ENCODE data around the gene PRTFDC1. TPM values are rescaled to one million over a fixed set of nuclear protein-coding genes. Genes with fewer than 3 reads are reported as not detected.
"Not testable (repeated sequence)": the region's sequence is repeated elsewhere in the genome, so short reads cannot be mapped to it uniquely, and the experiment has no call there.

Gene PRTFDC1
- total RNA-seq, 2 experiments from 2014 or later, result 0.27 to 0.46 TPM

- H3K27me3 Mint-ChIP-seq; H3K27ac Mint-ChIP-seq; H3K36me3 Mint-ChIP-seq (ENCODE audit: low read depth); POLR2A ChIA-PET; H3K4me3 Mint-ChIP-seq; DNase-seq: not testable (repeated sequence)
- Mint-ChIP-seq H3K9me3 (peaks cover 19% of the 10 kb centered on the region), H3K4me1 (peaks cover 15% of the 10 kb centered on the region)
- CTCF ChIA-PET, result interaction anchor here (1.4 kb wide), 1 partner anchor 31 kb away, joined by 3 read pairs; no protein-coding TSS in a partner anchor
Observed at GRCh38 chr10:24920192-24920591, 32.2 kb downstream of the PRTFDC1 start.

DNA sequence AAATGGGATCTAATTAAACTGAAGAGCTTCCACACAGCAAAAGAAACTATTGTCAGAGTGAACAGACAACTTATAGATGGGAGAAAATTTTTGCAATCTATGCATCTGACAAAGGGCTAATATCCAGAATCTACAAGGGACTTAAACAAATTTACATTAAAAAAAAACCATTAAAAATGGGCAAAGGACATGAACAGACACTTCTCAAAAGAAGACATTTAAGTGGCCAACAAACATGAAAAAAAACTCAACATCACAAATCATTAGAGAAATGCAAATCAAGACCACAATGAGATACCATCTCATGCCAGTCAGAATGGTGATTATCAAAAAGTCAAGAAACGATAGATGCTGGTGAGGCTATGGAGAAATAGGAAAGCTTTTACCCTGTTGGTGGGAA is 32.8 kb downstream of the PRTFDC1 start:
- CTCF ChIA-PET; POLR2A ChIA-PET; H3K27me3 Mint-ChIP-seq; DNase-seq; H3K27ac Mint-ChIP-seq; H3K36me3 Mint-ChIP-seq (ENCODE audit: low read depth); H3K4me3 Mint-ChIP-seq: not testable (repeated sequence)
- peaks cover 15% of the 10 kb centered on the region for H3K4me1 Mint-ChIP-seq
- peaks cover 13% of the 10 kb centered on the region for H3K9me3 Mint-ChIP-seq

DNA sequence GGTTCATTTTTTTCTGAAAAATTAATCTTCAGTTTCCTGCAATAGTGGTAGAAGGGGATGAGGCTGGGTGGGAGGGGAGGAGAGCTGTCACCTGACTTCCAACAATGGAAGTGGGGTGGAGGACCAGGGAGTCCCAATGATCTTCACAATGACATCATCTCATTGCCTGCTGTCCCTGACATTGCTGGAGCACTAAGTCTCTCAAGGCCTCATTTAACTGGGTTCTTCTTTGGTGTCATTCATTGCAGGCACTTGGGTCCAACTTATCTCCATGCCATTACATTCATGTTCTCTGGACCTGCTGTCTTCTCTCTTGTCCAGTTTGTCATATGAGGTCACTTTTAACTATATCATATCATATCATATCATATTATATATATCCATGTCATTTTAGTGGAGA is 34.4 kb downstream of the PRTFDC1 start:
- H3K4me1 Mint-ChIP-seq, result peaks cover 13% of the 10 kb centered on the region
- POLR2A ChIA-PET, result no interaction called here

DNA sequence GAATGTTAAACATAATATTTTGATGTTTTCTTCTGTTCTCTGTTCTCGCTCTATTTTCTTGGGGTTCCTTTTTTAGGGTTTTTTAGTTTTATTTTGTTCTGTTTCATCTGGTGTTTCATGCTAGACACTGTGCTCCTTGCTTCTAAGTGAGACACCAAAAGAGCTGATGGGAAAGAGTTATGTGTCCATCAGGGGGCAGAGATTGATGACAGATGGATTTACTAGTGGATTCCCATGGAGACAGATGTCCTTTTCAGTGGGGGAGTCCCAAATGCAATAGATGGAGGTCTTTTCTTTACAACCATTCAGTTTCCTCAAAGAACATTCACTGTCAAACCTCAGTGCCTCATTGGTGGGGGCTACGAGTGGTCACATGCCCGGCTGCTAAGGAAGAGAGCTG is 34.9 kb downstream of the PRTFDC1 start:
- H3K36me3 Mint-ChIP-seq (ENCODE audit: low read depth), result no peaks in the 10 kb centered on the region
- H3K27ac Mint-ChIP-seq, result no peak overlapping the region
- H3K27me3 Mint-ChIP-seq, result no peaks in the 10 kb centered on the region
- POLR2A ChIA-PET, result no interaction called here
- no peak for DNase-seq
- CTCF ChIA-PET, result interaction anchor here (1.0 to 1.4 kb wide), 2 partner anchors 10 to 51 kb away, joined by 3 read pairs; no protein-coding TSS in a partner anchor
- H3K9me3 Mint-ChIP-seq, result peaks cover 2% of the 10 kb centered on the region
- peaks cover 17% of the 10 kb centered on the region for H3K4me1 Mint-ChIP-seq
- H3K4me3 Mint-ChIP-seq, result no peak overlapping the region

More for the DNA sequence above, 34.4 kb downstream of the PRTFDC1 start:
- no peak for DNase-seq
- no peaks in the 10 kb centered on the region for H3K27me3 Mint-ChIP-seq
- H3K27ac Mint-ChIP-seq, result no peak overlapping the region
- no peak overlapping the region for H3K4me3 Mint-ChIP-seq
- peaks cover 2% of the 10 kb centered on the region for H3K9me3 Mint-ChIP-seq
- CTCF ChIA-PET, result interaction anchor here (0.6 to 1.4 kb wide), 3 partner anchors 17 to 170 kb away, joined by 3 read pairs; no protein-coding TSS in a partner anchor
- no peaks in the 10 kb centered on the region for H3K36me3 Mint-ChIP-seq (ENCODE audit: low read depth)

- Mint-ChIP-seq H3K4me1 (peaks cover 17% of the 10 kb centered on the region), H3K4me3 (no peak overlapping the region), H3K27ac (no peak overlapping the region), H3K36me3 (ENCODE audit: low read depth) (no peaks in the 10 kb centered on the region), H3K27me3 (no peaks in the 10 kb centered on the region), H3K9me3 (peaks cover 2% of the 10 kb centered on the region)
- CTCF ChIA-PET, result interaction anchor here (1.0 to 1.5 kb wide), 2 partner anchors 9 to 11 kb away, joined by 3 to 4 read pairs; no protein-coding TSS in a partner anchor
- no peak for DNase-seq
- POLR2A ChIA-PET, result no interaction called here
Observed at GRCh38 chr10:24916365-24916764, 36.0 kb downstream of the PRTFDC1 start.

DNA sequence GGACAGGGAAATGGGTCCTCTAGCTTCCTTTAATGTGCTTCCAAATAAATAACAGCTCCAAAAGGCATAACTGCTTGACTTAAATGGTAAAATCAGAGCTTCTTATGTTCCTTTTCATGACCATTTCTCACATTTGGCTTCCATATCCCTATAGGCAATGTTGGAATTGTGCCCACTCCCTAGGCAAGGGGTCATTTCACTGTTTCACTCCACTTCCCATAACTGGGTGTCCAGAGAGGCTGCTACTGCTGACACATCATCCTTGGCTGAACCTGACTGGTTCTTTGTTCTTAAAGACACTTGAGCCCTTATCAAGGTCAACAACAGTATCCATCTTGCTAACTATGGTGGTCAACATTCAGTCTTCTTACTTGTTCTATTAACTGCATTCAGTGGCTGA is 37.1 kb downstream of the PRTFDC1 start:
- peaks cover 10% of the 10 kb centered on the region for H3K4me1 Mint-ChIP-seq
- H3K36me3 Mint-ChIP-seq (ENCODE audit: low read depth), result no peaks in the 10 kb centered on the region
- no peaks in the 10 kb centered on the region for H3K27me3 Mint-ChIP-seq
- H3K27ac Mint-ChIP-seq, result no peak overlapping the region
- no peak overlapping the region for H3K4me3 Mint-ChIP-seq
- DNase-seq, result no peak
- ChIA-PET CTCF (interaction anchor here (0.7 to 2.1 kb wide), 3 partner anchors 10 to 15 kb away, joined by 3 to 10 read pairs (median 4); no protein-coding TSS in a partner anchor), POLR2A (no interaction called here)
- H3K9me3 Mint-ChIP-seq, result peaks cover 2% of the 10 kb centered on the region

DNA sequence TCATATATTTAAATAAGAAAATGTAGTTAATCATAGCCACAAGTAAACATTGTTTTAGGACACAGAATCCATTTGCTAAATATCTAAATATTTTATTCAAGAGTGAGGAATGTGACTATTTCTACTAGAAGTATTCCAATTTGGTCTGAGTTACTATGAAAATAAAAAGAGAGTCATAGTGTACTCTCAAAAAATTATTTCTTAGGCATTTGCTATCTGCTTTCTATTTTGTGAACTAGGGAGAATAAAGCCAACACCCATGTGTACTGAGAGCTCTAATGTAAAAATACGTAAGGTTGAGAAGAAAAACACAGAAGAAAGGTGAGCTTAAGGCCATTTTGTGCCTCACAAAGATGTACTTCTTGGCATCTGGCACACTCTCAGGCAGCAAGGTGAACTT is 38.3 kb downstream of the PRTFDC1 start:
- no peaks in the 10 kb centered on the region for H3K27me3 Mint-ChIP-seq
- POLR2A ChIA-PET, result no interaction called here
- DNase-seq, result no peak
- no peak overlapping the region for H3K4me3 Mint-ChIP-seq
- CTCF ChIA-PET, result interaction anchor here (0.6 to 2.1 kb wide), 4 partner anchors 9 to 24 kb away, joined by 3 to 10 read pairs (median 4); no protein-coding TSS in a partner anchor
- H3K36me3 Mint-ChIP-seq (ENCODE audit: low read depth), result no peaks in the 10 kb centered on the region
- H3K27ac Mint-ChIP-seq, result no peak overlapping the region
- H3K4me1 Mint-ChIP-seq, result peaks cover 7% of the 10 kb centered on the region
- no peaks in the 10 kb centered on the region for H3K9me3 Mint-ChIP-seq

- H3K27me3 Mint-ChIP-seq, result no peaks in the 10 kb centered on the region
- no peak for DNase-seq
- H3K36me3 Mint-ChIP-seq (ENCODE audit: low read depth), result no peaks in the 10 kb centered on the region
- no peaks in the 10 kb centered on the region for H3K9me3 Mint-ChIP-seq
- ChIA-PET POLR2A (no interaction called here), CTCF (no interaction called here)
- no peak overlapping the region for H3K4me3 Mint-ChIP-seq
- no peak overlapping the region for H3K27ac Mint-ChIP-seq
- H3K4me1 Mint-ChIP-seq, result peaks cover 7% of the 10 kb centered on the region
Observed at GRCh38 chr10:24912215-24912614, 40.2 kb downstream of the PRTFDC1 start.

DNA sequence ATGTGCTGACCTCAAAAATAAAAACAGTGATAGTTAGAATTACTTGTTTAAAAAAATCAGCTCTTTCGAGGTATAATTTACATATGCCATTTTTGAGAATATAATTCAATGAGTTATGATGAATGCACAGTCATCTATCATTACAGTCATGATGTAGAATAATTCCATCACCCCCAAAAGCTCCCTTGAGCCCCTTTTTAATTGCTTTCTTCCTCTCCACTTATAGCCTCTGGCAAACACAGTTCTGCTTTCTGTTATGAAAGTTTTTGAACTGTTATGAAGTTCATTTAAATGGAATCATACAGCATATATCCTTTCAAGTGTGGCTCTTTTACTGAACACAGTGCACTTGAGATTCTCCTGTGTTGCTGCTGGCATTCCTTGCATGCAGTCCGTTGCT is 41.4 kb downstream of the PRTFDC1 start:
- Mint-ChIP-seq H3K4me1 (peaks cover 7% of the 10 kb centered on the region), H3K9me3 (no peaks in the 10 kb centered on the region), H3K36me3 (ENCODE audit: low read depth) (no peaks in the 10 kb centered on the region), H3K27ac (no peak overlapping the region), H3K27me3 (no peaks in the 10 kb centered on the region), H3K4me3 (no peak overlapping the region)
- ChIA-PET CTCF (no interaction called here), POLR2A (no interaction called here)
- DNase-seq, result no peak

DNA sequence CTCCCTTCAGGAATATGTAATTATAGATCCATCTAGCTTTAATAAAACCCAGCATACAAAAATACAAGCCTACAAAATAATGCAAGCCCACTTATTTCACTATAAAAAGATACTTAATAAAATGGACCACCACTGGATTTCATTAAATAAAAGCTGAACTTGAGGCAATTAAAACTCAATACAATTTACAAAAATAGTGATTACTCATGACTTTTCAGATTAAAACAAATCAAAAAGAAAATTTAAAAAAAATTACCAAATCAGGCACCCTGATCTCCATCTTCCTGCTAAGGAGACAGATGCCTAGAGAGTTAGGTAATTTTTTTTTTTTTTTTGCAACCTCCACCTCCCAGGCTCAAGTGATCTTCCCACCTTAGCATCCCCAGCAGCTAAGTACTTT is 41.8 kb downstream of the PRTFDC1 start:
- no peak overlapping the region for H3K4me3 Mint-ChIP-seq
- no peaks in the 10 kb centered on the region for H3K36me3 Mint-ChIP-seq (ENCODE audit: low read depth)
- no peak overlapping the region for H3K27ac Mint-ChIP-seq
- DNase-seq, result no peak
- CTCF ChIA-PET, result no interaction called here
- H3K9me3 Mint-ChIP-seq, result no peaks in the 10 kb centered on the region
- POLR2A ChIA-PET, result no interaction called here
- peaks cover 7% of the 10 kb centered on the region for H3K4me1 Mint-ChIP-seq
- no peaks in the 10 kb centered on the region for H3K27me3 Mint-ChIP-seq

- ChIA-PET CTCF (interaction anchor here (1.2 to 1.5 kb wide), 3 partner anchors 9 to 51 kb away, joined by 3 to 5 read pairs (median 4); no protein-coding TSS in a partner anchor), POLR2A (no interaction called here)
- Mint-ChIP-seq H3K4me3 (no peak overlapping the region), H3K4me1 (peaks cover 7% of the 10 kb centered on the region), H3K27ac (no peak overlapping the region), H3K36me3 (ENCODE audit: low read depth) (no peaks in the 10 kb centered on the region), H3K9me3 (no peaks in the 10 kb centered on the region), H3K27me3 (no peaks in the 10 kb centered on the region)
- DNase-seq, result no peak
Observed at GRCh38 chr10:24908793-24909423, 43.5 kb downstream of the PRTFDC1 start.

GRCh38 chr10:24907956-24908355 is 44.5 kb downstream of the PRTFDC1 start:
- no peak for DNase-seq
- no peak overlapping the region for H3K27ac Mint-ChIP-seq
- CTCF ChIA-PET, result no interaction called here
- no peaks in the 10 kb centered on the region for H3K36me3 Mint-ChIP-seq (ENCODE audit: low read depth)
- no peaks in the 10 kb centered on the region for H3K27me3 Mint-ChIP-seq
- POLR2A ChIA-PET, result no interaction called here
- H3K4me1 Mint-ChIP-seq, result peaks cover 7% of the 10 kb centered on the region
- no peak overlapping the region for H3K4me3 Mint-ChIP-seq
- no peaks in the 10 kb centered on the region for H3K9me3 Mint-ChIP-seq

DNA sequence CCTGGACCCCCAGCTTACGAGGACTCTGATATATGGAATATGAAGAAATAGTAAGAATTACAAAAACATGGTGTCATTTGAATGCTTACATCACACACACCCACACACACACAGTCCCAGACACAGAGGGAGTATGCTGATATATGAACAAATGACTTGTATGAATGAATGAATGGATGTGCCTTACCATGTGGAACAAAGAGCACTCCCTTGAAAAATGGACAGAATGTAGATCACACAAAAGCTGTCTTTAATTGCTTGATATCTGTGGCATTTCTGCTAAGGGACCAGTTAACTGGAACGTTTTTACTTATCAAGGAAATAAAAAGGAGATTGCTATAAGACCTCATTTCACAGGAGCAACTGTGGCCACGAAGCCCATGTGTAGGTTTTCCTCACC is 46.0 kb downstream of the PRTFDC1 start:
- no peaks in the 10 kb centered on the region for H3K9me3 Mint-ChIP-seq
- ChIA-PET POLR2A (no interaction called here), CTCF (interaction anchor here (1.0 to 3.3 kb wide), 2 partner anchors 9 to 10 kb away, joined by 3 to 10 read pairs; no protein-coding TSS in a partner anchor)
- DNase-seq, result no peak
- H3K4me3 Mint-ChIP-seq, result no peak overlapping the region
- H3K36me3 Mint-ChIP-seq (ENCODE audit: low read depth), result no peaks in the 10 kb centered on the region
- no peak overlapping the region for H3K27ac Mint-ChIP-seq
- H3K27me3 Mint-ChIP-seq, result no peaks in the 10 kb centered on the region
- H3K4me1 Mint-ChIP-seq, result peaks cover 8% of the 10 kb centered on the region

DNA sequence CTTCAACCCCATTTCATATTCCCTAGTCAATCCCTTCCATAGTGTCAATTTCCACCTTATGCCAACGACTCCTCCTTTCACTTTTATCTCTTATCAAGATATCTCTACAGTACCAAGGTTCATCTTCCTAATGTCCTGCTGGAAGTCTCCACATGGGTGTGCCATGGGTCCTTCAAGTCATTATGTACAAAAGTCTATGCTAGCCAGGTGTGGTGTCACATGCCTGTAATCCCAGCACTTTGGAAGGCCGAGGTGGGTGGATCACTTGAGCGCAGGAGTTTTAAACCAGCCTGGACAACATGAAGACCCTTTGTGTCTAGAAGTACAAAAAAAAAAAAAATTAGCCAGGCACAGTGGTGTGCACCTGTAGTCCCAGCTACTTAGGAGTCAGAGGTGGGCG is 47.6 kb downstream of the PRTFDC1 start:
- DNase-seq, result no peak
- Mint-ChIP-seq H3K36me3 (ENCODE audit: low read depth) (no peaks in the 10 kb centered on the region), H3K27ac (no peak overlapping the region), H3K27me3 (no peaks in the 10 kb centered on the region), H3K4me3 (no peak overlapping the region), H3K4me1 (peaks cover 13% of the 10 kb centered on the region), H3K9me3 (no peaks in the 10 kb centered on the region)
- CTCF ChIA-PET, result interaction anchor here (0.6 to 3.3 kb wide), 2 partner anchors 10 to 99 kb away, joined by 3 to 10 read pairs; no protein-coding TSS in a partner anchor
- POLR2A ChIA-PET, result no interaction called here

Data from activated CD4-positive, alpha-beta T cell treated with anti-CD3 and anti-CD28 coated beads, Interleukin-2, amount 10 ng/mL, durations not matched to agents 7 days and 5 days (primary cell).